Measurements from ENCODE around the gene TRERF1. TPM values are rescaled to one million over a fixed set of nuclear protein-coding genes. Genes with fewer than 3 reads are reported as not detected.
"Not testable (repeated sequence)": the region's sequence is repeated elsewhere in the genome, so short reads cannot be mapped to it uniquely, and the experiment has no call there.

TRERF1 gene
- total RNA-seq, 1 donor from 2014 or later, result 7.3 TPM

DNA sequence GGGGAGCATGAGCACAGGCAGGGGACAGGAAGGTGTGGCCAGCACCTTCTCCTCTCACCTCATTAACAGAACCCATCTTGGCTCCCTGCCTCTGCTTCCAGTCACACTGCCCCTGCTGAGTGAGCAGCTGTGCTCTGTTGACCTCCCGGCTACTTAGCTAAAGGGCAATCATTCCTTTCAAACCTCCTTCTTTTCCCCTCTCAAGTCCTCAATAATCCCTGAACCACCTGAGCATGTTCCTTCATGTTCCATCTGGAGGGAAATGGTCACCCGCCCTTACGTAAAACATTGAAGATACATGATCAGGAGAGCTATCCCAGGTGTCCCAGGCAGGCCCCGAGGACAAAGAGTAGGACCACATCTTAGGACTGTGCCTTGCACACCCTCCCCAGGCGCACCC, 212.4 kb downstream of the TRERF1 start:
- ATAC-seq, result peak; percentile 65

DNA sequence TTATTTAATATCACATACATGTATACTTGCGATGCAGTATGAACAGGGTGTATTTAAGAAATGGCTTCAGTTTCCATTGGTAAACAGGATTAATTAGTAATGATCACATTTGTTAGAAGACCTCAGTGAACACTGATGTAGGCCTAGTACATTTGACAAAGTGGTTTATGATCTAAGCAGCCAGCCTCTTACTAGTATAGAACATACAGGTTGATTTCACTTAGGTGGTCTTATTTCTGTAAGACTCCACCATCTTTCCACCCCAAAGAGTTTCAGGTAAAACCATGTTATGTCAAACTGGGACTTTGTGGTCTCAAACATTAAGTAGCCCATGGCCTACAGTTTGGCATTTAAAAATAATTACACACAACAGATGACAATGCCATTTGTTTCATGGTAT, 213.9 kb downstream of the TRERF1 start:
- ATAC-seq, result no peak

DNA sequence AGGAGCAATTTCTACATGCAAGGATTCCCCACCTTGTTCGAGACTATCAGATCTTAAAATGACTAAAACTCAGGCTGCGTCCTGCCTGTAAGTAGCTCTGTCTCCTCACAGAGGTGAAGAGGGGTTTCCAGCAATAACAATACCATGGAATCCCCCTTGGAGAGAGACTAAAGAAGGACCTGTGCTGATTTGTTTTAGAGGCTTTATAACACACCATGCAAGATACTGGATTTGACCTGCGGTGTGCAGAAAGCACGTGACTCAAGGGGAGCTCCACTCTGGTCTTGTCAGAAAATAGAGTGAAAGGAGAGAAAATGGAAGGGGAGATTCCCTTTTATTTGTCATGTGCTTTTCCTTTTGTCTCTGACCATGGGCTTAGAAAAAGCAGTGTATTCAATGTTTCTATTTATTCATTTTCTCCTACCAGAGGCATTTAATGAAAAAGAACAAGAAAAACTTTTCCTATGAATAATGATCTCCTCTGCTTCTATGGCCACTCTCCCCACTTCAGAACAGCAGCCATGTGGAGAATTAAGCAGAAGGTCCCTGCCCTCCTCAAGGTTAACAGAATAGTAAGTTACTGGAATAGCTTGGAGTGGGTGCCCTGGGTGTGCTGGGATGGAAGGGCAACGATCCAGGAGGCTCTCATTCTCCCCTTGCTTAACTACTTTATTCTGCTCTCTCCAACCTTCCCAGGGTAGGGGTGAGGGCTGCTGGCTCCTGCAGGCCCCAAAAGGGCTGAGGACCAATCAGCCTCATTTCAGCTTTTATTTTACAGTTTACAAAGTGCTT, 214.8 kb downstream of the TRERF1 start:
- ATAC-seq, result no peak

DNA sequence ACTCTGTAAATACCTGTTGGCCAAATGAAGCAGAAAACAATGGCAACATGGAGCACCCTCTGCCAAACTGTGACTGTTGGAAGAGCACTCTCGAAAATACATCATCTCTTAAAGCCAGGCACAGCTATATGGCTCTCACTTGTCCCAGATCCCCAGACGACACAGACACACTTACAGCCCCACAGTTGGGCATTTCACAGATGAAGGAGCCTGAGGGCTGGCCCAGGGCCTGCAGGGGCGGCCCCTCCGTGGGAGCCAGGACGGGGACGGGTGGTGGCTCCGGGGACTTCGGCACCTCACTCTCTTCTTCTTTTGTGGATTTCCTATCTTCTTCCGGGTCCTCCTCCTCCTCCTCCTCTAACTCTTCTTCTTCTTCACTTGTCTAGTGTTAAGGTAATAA, 215.7 kb downstream of the TRERF1 start:
- no peak for ATAC-seq

DNA sequence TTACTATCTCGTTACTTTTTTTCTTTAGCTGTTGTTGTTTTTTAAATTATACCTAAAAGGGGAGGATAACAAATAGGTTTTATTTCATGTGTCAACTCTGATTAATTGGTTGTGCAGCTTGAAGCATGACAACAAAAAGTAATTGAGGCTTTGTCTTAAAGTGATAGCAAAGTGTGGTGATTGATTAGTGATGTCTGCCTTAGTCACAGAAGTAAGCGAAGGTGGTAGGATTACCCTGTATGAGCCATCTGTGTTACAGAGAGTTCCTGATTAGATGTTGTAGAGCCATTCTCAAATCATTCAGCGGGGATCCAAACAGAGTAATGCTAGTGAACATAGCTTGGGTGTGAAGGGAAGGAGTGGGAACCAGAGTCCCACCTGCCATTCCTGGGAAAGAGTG, 219.7 kb downstream of the TRERF1 start:
- ATAC-seq, result peak; percentile 46

DNA sequence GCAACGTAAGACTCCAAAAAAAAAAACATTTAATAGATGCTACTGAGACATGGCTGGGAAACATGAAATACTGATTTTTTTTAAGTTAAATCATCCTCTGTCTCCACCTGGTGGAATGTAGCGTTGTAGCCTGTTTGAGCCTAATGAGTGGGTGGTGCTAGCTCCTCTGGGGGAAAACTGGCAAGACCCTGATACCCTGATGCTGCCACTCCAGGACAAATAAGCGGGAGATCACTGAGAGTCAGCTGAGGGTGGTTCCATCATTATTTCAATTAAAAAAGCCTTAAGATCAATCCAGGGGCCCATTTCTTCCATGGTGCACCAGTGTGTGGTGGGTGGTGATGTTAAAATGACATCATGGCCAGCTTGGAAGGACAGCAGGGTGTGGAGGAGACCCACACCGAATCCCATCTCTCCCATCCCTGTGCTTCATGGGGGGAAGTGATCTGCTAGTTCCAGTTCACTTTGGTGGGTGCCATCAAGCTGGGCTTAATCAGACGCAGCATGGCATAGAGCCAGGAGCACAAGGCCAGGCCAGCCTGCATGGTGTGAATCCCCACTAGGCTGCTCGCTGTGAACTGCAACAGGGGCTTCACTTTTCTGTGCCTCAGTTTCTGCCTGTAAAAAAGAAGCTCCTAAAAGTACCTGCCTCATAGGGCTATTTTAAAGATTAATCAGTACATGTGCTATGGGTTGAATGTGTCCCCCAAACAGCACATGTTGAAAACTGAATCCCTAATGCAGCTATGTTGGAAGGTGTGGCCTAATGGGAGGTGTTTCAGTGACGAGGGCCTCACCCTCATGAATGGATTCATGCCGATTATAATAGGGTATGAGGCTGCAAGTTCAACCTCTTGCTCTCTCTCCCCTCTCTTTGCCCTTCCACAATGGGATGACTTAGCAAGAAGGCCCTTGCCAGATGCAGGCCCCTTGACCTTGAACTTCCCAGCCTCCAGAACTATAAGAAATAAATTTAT, 221.1 kb downstream of the TRERF1 start:
- no peak for ATAC-seq

DNA sequence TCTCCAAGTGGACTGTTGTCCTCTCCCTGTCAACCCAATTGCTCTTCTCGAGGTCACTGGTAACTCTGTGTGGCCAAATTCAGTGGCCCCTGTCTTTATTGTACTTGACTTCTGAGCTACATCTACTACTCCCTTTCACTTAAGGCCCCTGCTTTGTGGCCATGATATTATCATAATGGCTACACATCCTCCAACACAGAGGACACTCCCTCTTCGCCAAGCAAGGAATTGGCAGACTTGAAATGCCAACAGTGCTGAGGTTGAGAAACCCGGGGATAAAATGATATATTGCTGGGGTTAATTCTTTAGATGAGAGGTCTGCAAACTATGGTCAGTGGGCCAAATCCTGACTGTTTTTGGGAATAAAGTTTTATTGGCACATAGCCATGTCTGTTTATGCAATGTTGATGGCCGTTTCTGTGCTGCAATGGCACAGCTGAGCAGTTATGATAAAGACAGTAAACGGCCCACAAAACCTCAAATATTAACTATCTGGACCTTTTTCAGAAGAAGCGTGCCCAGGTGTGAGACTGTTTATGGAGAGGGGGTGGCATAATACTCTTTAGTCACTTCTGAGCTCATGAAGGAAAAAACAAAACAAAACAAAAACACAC, 222.1 kb downstream of the TRERF1 start:
- ATAC-seq, result no peak

DNA sequence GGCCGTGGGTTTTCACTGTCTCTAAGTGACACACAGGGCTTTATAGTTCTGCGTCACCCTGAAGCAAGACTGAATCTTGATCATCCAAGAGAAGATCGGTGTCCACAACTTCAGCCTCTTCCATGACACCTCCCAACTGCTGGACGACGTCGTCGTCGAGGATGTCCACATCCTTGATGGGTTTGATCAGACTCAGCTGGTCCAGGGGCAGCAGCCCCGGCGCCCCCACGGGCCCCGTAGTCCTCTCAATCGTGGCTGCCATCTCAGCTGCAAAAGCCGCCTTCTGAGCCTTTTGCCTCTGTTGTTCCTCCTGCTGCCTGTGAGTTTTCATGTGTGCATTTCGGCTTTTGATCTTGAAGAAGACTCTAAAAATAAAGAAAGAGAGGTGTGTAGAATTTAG, 223.4 kb downstream of the TRERF1 start:
- ATAC-seq, result no peak

DNA sequence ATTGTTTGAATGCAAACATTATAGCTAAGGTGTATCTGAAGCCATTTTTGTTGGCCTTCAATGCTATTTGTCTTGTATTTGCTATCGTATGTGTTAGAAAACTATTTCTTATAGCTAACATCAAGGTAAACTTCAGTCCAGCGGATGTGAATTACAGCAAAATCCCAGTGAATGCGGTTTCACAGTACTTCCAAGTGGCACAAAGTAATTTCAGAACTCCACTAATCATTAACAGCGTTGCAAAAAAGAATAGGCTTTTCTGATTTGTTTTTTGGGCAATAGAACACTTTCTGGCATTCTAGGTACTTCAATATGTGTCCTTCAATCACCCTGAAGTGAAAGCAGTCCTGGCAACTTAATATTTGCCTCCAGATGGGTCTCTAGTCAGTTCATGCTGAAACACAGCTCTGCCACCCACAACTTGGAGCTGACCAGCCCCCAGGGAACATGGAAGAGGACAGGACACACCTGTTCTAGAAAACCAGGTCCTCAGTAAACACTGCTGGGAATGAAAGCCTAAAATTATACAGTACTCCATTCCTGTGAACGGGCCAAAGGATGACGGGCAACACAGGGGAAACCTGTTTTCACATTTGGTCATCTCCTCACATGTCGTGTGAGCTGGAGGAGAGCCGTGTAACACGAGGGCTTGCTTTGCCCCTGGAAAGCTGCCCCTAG, 224.4 kb downstream of the TRERF1 start:
- ATAC-seq, result peak; percentile 53

DNA sequence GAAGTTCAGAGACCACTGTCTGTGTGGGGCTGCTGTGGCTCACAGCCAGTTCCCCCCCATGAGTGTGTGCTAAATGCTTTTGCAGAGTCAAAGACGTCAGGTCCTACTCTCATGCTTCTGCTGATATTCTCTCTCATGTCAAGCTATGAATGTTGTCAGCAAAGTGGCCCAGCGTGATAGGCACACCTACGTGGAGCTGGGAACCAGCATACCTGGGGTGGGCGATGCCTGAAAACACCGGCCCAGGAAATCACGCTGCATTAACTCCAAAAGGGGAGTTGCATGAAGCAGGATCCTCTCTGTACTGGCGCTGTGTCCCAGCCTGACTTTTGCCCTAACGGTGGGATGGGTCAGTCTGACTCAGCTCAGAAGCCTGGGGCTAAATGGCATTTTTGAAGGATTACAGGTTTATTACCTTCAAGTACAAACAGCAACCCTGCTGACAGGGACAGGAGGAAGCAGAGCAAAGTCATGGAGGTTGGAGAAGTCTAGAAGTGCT, 225.0 kb downstream of the TRERF1 start:
- peak; percentile 89 for ATAC-seq

DNA sequence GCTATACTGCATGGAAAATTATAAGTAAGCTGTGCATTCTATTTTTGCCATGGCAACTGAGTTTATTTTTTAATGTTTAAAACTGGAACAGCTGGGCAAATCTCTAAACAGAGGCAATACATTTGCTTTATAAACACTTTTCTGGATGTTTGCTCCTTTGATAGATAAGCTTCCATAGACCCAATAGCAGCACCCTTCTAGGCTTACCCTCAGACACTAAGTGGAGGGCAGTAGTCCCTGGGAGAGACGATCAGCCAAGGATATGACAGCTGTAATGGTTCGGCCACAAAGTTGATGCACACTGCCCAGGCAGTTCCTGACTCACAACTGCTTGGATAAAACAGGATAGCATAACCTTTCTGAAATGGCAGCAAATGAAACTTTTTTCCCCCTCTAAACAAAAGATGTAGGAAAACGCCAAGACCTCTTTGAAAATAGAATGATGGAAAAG, 225.5 kb downstream of the TRERF1 start:
- no peak for ATAC-seq

DNA sequence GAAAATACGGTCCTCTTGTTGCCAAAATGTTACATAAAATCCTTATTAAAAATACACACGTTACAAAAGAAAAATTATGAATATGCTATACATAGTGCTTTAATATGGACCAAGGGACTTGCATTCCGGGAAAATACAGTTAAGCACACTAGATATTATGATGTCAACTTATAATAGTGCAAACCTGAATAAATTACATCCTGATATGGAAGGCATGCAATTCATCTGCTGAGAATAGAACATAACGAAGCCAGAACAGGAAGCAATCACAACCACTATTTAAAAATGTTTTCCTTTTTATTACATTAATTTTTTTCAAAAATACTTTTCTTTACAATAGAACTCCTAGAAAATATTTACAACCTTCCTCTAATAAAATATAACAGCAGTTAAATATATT, 226.3 kb downstream of the TRERF1 start:
- ATAC-seq, result no peak

DNA sequence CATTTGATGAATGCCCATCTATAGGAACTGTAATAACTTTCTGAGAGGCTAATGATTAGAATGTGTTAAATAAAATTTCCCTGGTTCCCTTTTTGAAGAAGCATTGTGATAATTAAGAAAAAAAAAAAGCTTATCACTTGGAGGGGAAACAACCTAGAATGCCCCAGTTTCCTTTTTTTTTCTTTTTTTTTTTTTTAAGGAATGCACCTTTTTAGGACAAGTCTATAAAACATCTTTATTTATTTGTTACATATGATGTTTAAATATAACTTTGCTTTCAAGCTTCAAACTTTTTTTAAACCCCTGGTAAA, 226.7 kb downstream of the TRERF1 start:
- ATAC-seq, result no peak

DNA sequence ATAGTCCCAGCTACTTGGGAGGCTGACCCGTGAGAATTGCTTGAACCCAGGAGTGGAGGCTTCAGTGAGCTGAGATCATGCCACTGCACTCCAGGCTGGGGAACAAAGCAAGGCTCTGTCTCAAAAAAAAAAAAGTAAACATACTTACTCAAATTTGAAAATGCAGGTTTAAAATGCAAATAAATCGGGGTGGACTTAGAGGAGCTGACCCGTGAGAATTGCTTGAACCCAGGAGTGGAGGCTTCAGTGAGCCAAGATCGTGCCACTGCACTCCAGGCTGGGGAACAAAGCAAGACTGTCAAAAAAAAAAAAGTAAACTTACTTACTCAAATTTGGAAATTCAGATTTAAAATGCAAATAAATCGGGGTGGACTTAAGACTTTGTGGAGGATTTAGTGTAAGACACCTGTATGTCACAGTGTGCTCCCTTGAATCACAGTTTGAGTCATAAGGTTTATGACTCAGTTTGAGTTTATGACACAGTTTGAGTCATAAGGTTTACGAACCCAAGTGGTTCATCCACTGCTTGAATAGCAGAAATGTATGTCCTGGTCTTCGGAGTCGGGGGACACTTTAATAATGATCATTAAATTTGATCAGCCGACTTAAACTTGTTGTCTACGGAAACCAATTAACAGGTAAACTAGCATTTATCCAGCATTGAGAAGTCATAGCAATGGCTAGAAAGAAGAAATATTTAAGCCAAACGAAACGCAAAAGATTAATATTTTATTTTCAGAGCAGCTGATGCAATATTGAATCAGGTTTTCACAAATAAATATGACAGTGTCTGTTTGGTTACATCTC, 227.3 kb downstream of the TRERF1 start:
- peak; percentile 78 for ATAC-seq

DNA sequence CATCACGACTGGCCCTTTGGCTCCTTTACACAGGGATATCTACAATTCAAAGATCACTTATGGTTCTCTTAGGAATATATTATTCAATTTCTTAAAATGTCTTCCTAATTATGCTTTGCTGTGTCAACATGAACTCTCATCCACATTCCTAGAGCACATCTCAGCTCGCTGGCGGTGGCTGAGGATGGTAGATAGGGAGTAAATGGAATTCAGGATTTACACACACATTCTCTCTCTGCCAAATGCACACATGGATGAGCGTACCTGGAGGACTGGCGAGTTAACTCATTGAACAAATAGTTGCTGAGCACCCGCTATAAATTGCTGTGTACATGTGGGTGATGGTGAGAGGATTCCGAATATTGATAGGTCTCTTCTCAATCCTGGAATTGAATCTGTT, 229.3 kb downstream of the TRERF1 start:
- no peak for ATAC-seq

DNA sequence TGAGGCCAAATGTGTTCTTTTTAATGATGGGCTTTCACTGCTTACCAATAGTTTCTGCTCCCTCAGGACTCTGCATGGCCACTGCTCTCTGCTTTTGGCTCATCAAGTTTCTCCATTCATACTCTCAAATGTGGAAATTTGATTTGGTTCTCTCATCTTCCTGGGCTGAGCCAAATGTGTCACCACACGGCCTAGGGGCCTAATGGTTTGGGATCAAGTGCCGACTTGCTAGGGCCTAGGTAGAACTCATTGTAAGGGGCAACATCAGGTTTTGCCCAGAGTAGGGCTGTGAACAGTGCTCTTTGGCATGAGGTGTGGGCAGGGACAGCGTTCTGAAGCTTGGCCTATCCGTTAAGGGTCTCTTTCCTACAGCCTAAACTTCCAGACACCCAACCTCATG, 230.2 kb downstream of the TRERF1 start:
- peak; percentile 27 for ATAC-seq

DNA sequence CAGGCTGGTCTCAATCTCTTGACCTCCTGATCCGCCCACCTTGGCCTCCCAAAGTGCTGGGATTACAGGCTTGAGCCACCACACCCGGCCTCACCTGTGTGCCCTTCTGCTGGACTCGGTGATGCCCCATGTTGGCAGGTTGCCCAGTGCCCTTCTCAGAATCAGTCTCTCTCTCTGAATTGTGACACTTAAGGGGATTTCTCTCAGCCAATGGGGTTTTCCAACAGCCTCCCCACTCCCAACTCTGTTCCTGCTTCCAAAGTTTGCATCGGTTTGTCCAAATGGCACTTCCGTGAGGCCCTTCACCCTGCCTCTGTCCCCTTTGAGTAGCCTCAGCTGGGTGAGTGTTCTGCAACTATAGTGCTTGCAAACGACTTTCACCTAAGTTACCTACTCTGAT, 230.9 kb downstream of the TRERF1 start:
- ATAC-seq, result no peak

DNA sequence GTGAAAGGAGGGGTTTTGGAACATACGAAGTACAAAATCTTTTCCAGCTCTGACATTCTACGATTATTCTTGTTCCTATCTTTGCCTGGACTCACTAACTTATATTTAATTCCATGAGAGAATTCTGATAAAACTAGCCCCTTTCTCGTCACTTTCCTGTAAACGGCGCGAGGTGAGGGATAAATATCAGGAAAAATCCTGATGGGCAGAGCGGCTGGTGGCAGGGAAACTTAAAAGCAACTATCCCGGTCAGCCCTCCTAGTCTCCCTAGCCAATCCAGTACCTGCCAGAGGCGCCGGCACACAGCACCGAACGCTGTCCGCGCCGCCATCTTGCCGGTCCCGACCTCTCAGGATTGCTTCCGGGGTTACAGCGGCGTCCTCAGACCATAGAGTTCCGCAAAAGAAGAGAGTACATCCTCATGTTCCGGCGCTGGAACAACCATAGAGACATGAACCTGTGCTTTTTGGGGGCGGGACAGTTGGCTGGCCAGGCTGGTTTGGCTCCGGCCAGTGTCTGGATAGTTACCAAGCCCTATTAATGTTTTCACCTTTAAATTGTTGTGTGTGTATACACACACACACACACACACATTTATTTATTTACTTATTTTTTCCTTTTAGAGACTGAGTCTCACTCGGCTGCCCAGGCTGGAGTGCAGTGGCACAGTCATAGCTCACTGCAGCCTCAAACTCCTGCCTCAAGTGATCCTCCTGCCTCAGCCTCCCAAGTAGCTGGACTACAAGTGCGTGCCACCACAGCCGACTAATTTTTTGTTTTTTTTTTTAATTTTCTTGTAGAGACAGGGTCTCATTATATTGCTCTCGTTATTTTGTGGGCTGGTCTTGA, 234.0 kb downstream of the TRERF1 start, which contains the start of gene MRPS10:
TSS of gene MRPS10 (minus strand) at position 343 of the 849 bp plus-strand sequence. CDS start at position 331, 12 bp downstream.
- ATAC-seq, result peak; percentile 93

DNA sequence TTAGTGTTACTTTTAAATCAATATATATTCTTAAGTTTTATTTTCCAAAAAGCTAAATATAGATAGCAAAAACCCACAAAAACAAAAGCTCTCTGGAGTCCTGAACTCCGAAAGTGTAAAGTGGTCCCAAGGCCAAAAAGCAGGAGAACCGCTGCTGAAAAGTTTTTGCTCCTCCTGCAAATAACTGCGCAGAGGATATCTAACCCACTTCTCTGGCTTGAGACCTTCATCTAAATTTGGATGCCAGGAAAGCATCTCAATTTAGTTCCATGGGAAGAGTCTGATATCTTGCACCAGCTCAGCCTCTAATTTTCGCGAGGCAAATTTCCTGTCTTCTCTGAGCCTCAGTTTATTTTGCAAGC, 234.6 kb downstream of the TRERF1 start:
- no peak for ATAC-seq

DNA sequence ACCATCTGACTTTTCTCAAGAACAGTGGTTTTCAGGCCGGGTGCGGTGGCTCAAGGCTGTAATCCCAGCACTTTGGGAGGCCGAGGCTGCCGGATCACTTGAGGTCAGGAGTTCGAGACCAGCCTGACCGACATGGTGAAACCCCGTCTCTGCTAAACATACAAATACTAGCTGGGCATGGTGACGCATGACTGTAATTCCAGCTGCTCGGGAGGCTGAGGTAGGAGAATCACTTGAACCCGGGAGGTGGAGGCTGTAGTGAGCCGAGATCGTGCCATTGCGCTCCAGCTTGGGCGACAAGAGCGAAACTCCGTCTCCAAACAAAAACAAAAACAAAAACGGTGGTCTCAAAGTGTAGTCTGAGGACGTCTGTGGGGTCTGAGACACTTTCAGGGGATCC, 235.2 kb downstream of the TRERF1 start:
- not testable (repeated sequence) for ATAC-seq

DNA sequence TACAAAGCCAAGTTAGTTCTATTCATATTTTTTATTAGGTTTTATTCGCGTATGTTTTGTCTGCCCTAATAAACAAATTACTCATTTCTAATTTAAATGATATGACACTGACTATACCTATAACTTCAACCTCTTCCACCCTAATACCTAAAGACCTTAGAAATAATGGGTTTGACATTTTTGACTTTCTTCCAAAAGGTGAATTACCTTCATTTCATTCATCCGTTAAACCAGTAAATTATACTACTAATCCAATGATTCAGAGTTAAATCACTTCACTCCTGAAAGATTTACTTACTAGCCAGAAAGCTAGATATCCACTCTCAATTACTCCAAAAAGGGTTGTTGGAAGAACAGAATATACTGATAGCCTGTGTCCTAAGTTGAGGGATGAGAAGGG, 239.3 kb downstream of the TRERF1 start:
- peak; percentile 57 for ATAC-seq
